GM04503 (cell line): ENCODE results near the gene GRAP.

Experiments used
- DNase-seq: peaks from one replicate; pipeline ENCODE4 v3.0.0-alpha.2; 2012; ENCODE audit warnings: low read depth

The GRAP gene

GRCh38 chr17:19018600-19018950 lies 28.2 kb downstream of the GRAP start:
- no peak for DNase-seq

GRCh38 chr17:19017804-19018599 lies 28.8 kb downstream of the GRAP start:
- DNase-seq: no peak

DNA sequence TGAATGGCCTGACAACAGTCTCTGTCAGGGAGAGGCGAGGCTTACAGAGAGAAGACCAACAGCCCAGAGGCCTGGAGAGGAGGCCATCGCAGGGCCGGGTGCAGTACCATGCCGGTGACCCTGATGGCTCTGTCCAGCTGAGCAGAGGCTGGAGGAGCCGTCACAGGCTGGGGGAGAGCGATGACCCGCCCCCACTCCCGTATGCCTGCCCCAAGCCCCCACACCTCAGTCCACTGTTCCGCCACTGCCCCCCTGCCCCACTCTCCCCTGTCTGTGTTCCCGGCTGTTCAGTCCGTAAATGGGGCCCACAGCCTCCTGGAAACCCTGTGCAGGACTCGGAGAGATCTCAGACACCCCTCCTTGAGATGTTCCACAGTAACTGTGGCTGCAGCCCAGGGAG lies 29.4 kb downstream of the GRAP start:
- no peak for DNase-seq

- DNase-seq: no peak
Measured at GRCh38 chr17:19016881-19017280, 29.9 kb downstream of the GRAP start.

DNA sequence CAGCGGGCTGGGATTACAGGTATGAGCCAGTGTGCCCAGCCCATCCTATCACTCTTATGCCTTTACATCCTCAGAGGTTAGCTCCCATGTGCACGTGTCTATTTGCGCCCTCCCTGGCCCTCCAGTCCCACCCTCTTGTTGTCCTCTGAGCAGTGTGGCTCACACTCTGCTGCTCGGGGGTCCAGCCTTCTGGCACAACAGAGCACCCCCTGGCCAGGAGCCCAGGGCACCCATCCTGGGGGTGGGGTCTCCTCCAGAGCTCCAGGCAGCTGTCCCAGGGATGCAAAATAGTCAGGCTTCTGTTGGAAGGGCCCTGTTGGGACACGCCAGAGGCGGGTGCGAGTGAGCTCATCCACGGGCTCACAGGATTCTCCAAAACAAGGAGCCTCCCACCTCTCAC lies 30.5 kb downstream of the GRAP start:
- no peak for DNase-seq

GRCh38 chr17:19015428-19015827 lies 31.3 kb downstream of the GRAP start:
- no peak for DNase-seq

DNA sequence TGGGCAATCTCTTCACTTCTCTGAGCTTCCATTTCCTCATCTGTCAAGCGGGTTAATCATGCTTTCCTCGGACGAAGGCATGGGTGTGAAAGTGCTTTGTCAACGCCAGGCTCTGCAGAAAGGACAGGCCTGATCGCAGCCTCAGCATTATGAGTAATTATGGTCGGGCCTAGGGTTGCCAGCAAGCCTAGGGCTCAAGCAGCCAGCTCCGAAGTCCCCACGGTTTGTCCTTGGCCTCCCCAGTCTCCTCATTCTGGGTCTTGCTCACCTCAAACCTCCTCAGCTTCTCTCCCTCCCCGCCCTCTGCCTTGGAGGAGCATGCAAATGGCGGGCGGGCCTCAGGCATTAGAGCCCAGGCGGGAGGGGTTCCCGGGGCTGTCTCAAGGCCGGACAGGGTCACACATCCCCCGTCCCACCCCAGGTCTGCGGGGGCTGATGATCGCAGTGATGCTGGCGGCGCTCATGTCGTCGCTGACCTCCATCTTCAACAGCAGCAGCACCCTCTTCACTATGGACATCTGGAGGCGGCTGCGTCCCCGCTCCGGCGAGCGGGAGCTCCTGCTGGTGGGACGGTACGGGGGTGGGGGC lies 32.0 kb downstream of the GRAP start:
- DNase-seq: no peak

GRCh38 chr17:19013806-19014627 lies 32.7 kb downstream of the GRAP start:
- DNase-seq: no peak

- DNase-seq: no peak
Measured at GRCh38 chr17:19013226-19013625, 33.5 kb downstream of the GRAP start.

GRCh38 chr17:19012171-19013080 lies 34.3 kb downstream of the GRAP start:
- DNase-seq: no peak

- no peak for DNase-seq
Measured at GRCh38 chr17:19011581-19011980, 35.2 kb downstream of the GRAP start.

GRCh38 chr17:19010729-19011505 lies 35.8 kb downstream of the GRAP start:
- no peak for DNase-seq

GRCh38 chr17:19009970-19010369 lies 36.8 kb downstream of the GRAP start:
- no peak for DNase-seq

DNA sequence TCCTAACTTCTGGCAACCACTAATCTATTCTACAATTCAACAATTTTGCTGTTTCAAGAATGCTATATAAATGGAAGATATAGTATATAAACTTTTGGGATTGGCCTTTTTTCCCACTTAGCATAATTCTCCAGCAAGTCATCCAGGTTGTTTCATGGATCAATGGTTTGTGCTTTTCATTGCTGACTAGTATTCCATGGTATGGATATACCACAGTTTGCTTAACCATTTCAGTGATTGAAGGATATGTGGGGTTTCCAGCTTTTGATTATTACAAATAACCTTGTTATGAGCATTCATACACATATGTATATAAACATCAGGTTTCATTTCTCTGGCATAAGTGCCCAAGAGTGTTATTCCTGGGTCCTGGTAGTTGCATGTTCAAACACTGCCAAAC lies 40.1 kb downstream of the GRAP start:
- DNase-seq: no peak

GRCh38 chr17:19005789-19006430 lies 40.8 kb downstream of the GRAP start:
- DNase-seq: no peak

DNA sequence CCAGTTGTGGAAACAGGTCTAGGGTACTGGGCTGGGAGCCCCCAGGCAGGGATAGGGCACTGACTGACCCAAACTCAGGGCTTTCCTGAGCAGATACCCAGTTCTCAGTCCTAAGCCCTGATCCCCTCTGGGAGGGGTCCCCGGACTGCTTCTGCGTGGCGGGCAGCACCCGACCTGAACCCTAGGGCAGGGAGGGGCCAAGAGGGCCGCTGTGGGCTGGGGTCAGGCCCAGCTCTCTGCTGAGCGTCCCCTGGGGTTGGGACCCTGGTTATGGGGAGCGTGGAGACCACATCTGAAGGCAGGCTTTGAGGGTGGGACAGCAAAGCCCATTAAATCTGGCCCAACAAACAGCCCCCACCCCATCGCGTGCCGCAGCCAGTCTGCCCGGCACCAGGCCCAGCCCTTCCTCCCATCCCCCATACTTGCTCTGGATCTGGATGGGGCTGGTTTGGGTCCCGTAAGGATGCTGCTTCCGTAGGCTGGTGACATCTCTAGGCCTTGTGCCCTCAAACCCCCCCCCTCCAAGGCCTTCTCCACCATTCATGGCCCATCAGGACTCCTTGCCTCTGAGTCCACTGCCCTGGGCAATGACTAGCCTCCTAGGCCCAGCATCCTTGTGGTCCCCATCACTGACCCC lies 41.5 kb downstream of the GRAP start:
- no peak for DNase-seq

- no peak for DNase-seq
Measured at GRCh38 chr17:19004421-19005136, 42.2 kb downstream of the GRAP start, which contains the start of gene FAM83G. TSS of gene FAM83G (minus strand) at chr17:19004764. CDS start at chr17:19004041, 723 bp downstream.

DNA sequence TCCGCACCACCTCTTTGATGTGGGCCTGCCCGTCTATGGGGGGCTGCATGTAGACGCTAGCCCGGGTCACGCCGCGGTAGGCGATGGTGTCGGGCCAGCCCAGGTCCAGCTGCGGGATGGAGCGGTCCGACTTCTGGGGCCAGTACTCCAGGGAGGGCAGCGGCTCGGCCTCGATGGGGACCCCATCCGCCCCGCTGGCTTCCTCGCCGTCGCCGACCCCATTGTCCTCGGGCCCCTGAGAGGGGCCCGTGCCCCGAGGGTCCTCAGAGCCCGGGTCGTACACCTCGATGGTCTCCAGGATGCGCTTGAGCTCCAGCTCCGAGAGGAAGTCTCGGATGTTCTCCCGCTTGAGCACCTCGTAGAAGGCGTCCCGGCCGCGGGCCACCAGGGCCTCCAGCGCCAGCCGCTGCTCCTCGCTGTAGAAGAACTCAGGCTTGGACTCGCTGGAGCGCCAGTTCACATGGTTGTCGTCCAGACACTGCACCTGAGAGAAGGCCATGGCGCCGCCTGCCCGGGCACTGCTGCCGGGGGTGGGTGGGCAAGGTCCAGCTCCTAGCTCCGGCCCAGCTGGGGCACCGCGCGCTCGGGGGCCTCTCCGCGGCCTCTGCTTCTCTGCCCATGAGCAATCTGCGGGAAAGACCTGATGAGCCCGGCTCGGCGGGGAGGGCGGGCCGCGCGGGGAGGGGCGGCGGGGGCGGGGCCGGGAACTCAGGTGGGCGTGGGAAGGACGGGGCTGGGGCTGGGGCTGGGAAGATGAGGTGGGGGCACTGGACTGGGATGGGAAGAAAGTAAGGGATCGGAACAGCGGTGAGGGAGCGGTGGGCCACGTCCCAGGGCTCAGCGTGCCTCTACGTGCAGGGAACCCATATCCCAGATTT lies 43.0 kb downstream of the GRAP start:
- DNase-seq: no peak
